Activated effector memory CD4-positive, alpha-beta T cell treated with anti-CD3 and anti-CD28 coated beads, Interleukin-2, amount 50 U/mL, for 16 hours (primary cell): Measurements from ENCODE around the gene FBRSL1.
A peak's percentile ranks its signal among the peaks of the same experiment; 100 is the strongest.

Source experiments
- DNase-seq: peaks from one replicate; pipeline ENCODE4 v3.0.0-alpha.2; 2020

The FBRSL1 gene

GRCh38 chr12:132545955-132546354, 56.0 kb downstream of the FBRSL1 start:
- DNase-seq = no peak

GRCh38 chr12:132546647-132547046, 56.7 kb downstream of the FBRSL1 start:
- DNase-seq = no peak

- DNase-seq = no peak
Measured at GRCh38 chr12:132547205-132547740, 57.3 kb downstream of the FBRSL1 start.

GRCh38 chr12:132548430-132549058, 58.6 kb downstream of the FBRSL1 start:
- no peak for DNase-seq

GRCh38 chr12:132549059-132549458, 59.1 kb downstream of the FBRSL1 start:
- no peak for DNase-seq

- no peak for DNase-seq
Measured at GRCh38 chr12:132550014-132550802, 60.3 kb downstream of the FBRSL1 start.

GRCh38 chr12:132550830-132551640, 61.1 kb downstream of the FBRSL1 start:
- DNase-seq = no peak

- DNase-seq = no peak
Measured at GRCh38 chr12:132551641-132552031, 61.7 kb downstream of the FBRSL1 start.

- no peak for DNase-seq
Measured at GRCh38 chr12:132554845-132555630, 65.1 kb downstream of the FBRSL1 start.

GRCh38 chr12:132555686-132556085, 65.7 kb downstream of the FBRSL1 start:
- DNase-seq = no peak

GRCh38 chr12:132556216-132556615, 66.3 kb downstream of the FBRSL1 start:
- DNase-seq = no peak

- DNase-seq = no peak
Measured at GRCh38 chr12:132556801-132557200, 66.8 kb downstream of the FBRSL1 start.

- DNase-seq = no peak
Measured at GRCh38 chr12:132557291-132558015, 67.5 kb downstream of the FBRSL1 start.

GRCh38 chr12:132558042-132558856, 68.3 kb downstream of the FBRSL1 start:
- no peak for DNase-seq

- no peak for DNase-seq
Measured at GRCh38 chr12:132558861-132559623, 69.1 kb downstream of the FBRSL1 start.

- peak; percentile 73 for DNase-seq
Measured at GRCh38 chr12:132559652-132560363, 69.9 kb downstream of the FBRSL1 start.

- DNase-seq = no peak
Measured at GRCh38 chr12:132560364-132560613, 70.3 kb downstream of the FBRSL1 start.

- DNase-seq = peak; percentile 89
Measured at GRCh38 chr12:132560614-132561426, 70.9 kb downstream of the FBRSL1 start.
